Urothelium cell line (cell line): ENCODE data around the gene SPRING1.
A peak's percentile ranks its signal among the peaks of the same experiment; 100 is the strongest.
"Not testable (repeated sequence)": the region's sequence is repeated elsewhere in the genome, so short reads cannot be mapped to it uniquely, and the experiment has no call there.

ENCODE experiments used
- DNase-seq: peaks from one replicate; pipeline ENCODE4 v3.0.0; 2011; ENCODE audit warnings: low spot score, mixed read lengths
- FAIRE-seq: peaks from 2 replicates; lab custom pipeline; 2011; peaks lifted over from hg19 to GRCh38; lab: Jason Lieb, UNC

SPRING1 gene

GRCh38 chr12:116737774-116738657 lies at the start of gene SPRING1, which contains the start of gene RNFT2:
Gene SPRING1, minus strand, starts transcription at chr12:116738069. Its CDS starts 169 bp downstream, at chr12:116737900.
Gene RNFT2, plus strand, starts transcription at chr12:116738315. Its CDS starts 2,183 bp downstream, at chr12:116740498.
- FAIRE-seq (peak; percentile 88), DNase-seq (peak; percentile 100)

- no peak for DNase-seq
- no peak for FAIRE-seq
Measured at GRCh38 chr12:116784238-116784612, 46.4 kb upstream of the SPRING1 start.

GRCh38 chr12:116783525-116784237 lies 45.8 kb upstream of the SPRING1 start:
- DNase-seq (no peak), FAIRE-seq (no peak)

- FAIRE-seq (no peak), DNase-seq (no peak)
Measured at GRCh38 chr12:116780942-116781341, 43.1 kb upstream of the SPRING1 start.

- no peak for DNase-seq
- FAIRE-seq, result no peak
Measured at GRCh38 chr12:116779597-116779996, 41.7 kb upstream of the SPRING1 start.

- DNase-seq, result no peak
- no peak for FAIRE-seq
Measured at GRCh38 chr12:116777245-116777644, 39.4 kb upstream of the SPRING1 start.

GRCh38 chr12:116774020-116774419 lies 36.2 kb upstream of the SPRING1 start:
- FAIRE-seq, result no peak
- no peak for DNase-seq

- DNase-seq, result no peak
- FAIRE-seq, result no peak
Measured at GRCh38 chr12:116773276-116773731, 35.4 kb upstream of the SPRING1 start.

- FAIRE-seq (no peak), DNase-seq (no peak)
Measured at GRCh38 chr12:116771651-116772050, 33.8 kb upstream of the SPRING1 start.

- no peak for DNase-seq
- no peak for FAIRE-seq
Measured at GRCh38 chr12:116766746-116767145, 28.9 kb upstream of the SPRING1 start.

- no peak for DNase-seq
- no peak for FAIRE-seq
Measured at GRCh38 chr12:116766285-116766684, 28.4 kb upstream of the SPRING1 start.

- no peak for DNase-seq
- no peak for FAIRE-seq
Measured at GRCh38 chr12:116765271-116765670, 27.4 kb upstream of the SPRING1 start.

GRCh38 chr12:116761499-116761898 lies 23.6 kb upstream of the SPRING1 start:
- DNase-seq (no peak), FAIRE-seq (no peak)

GRCh38 chr12:116760622-116761020 lies 22.8 kb upstream of the SPRING1 start:
- DNase-seq (no peak), FAIRE-seq (no peak)

- DNase-seq (no peak), FAIRE-seq (no peak)
Measured at GRCh38 chr12:116759783-116760621, 22.1 kb upstream of the SPRING1 start.

- FAIRE-seq, DNase-seq: not testable (repeated sequence)
Measured at GRCh38 chr12:116754783-116755182, 16.9 kb upstream of the SPRING1 start.

- not testable (repeated sequence) for DNase-seq, FAIRE-seq
Measured at GRCh38 chr12:116754097-116754496, 16.2 kb upstream of the SPRING1 start.

GRCh38 chr12:116750298-116750697 lies 12.4 kb upstream of the SPRING1 start:
- FAIRE-seq, result no peak

GRCh38 chr12:116749884-116750283 lies 12.0 kb upstream of the SPRING1 start:
- no peak for DNase-seq
- no peak for FAIRE-seq

More at GRCh38 chr12:116750298-116750697, 12.4 kb upstream of the SPRING1 start:
- DNase-seq, result no peak

GRCh38 chr12:116745554-116745953 lies 7.7 kb upstream of the SPRING1 start:
- no peak for FAIRE-seq
- no peak for DNase-seq

GRCh38 chr12:116744766-116745165 lies 6.9 kb upstream of the SPRING1 start:
- FAIRE-seq (no peak), DNase-seq (no peak)
